GM12892 (cell line): ENCODE data around the gene G6PD.

ENCODE experiments used
- DNase-seq: peaks from one replicate; pipeline ENCODE4 v3.0.0; 2011; ENCODE audit not compliant: insufficient read length
- FAIRE-seq: peaks from 2 replicates; lab custom pipeline; 2011; peaks lifted over from hg19 to GRCh38; lab: Jason Lieb, UNC
- POLR2A ChIP-seq: IDR thresholded peaks from 2 replicates; pipeline ENCODE4 v1.6.1; 2011; ENCODE audit warnings: low read depth, low read length, control low read depth
- POLR2AphosphoS5 ChIP-seq: IDR thresholded peaks from 2 replicates; pipeline ENCODE4 v1.6.1; 2011; ENCODE audit warnings: low read depth, low read length, control low read depth
- TAF1 ChIP-seq: IDR thresholded peaks from 2 replicates; pipeline ENCODE4 v1.6.1; 2011; ENCODE audit warnings: low read depth, mild to moderate bottlenecking, control low read depth, low read length, borderline replicate concordance

Gene G6PD

DNA sequence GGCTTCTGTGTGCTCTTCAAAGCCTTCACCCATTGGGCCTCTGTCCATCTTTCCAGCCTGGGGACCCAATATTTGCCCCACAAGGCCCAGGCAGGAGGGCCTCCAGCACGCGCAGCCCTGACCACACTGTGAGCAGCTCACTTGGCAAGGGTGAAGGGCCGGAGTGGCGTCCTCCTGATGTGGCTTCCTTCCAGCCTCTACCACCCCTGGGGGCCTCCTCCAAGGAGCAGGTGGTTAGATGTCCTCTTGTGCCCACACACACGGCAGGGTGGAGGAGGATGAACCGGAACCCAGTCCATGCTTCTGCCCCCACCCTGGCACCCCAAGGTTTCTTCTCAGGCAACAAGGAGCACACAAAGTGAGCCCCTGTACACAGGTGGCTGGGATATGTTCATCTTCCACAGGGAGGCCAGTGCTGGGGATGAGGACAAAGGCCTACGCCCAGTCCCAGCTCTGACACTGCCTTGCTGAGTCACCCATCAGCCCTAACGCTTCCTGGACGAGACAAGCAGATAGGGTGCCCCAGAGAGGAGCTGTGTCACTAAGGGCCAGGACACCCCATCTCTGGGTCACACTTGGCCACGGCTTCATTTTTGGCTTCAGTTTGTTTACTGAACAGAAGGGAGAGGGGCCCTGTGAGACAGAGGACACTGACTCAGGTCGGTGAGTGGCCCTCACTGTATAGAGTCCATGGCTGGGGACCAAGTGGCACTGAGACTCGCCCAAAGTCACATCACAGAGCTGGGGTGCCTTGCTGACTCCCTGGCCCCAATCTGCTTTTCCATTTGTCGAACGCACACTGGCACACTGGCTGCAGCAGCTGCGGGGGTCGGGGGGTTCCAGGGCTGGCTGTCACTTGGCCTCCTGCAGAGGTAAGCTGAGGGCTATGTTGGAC, 62.1 kb downstream of the G6PD start:
- FAIRE-seq (no peak), DNase-seq (no peak)
- TF ChIP-seq TAF1 = no peak
- no peak for TF ChIP-seq POLR2A
- TF ChIP-seq POLR2AphosphoS5 = no peak

DNA sequence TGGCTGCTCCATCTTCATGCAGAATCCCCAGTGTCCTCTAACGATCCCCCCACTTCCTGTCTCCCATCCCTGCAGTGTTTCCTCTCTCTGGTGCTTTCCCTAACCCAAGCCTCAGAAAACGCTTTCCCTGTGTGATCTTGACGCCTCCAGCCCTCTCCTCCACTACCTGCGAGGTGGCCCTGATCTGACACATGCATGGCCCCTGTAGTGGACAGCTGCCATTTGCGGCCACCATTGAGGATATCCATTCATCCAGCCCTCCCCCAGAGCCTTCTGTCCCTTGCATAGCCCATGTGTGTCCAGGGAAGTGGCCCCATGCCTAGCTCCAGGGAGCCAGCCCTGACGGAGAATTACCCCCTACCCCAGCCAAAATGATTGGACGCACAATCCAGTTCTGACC, 63.3 kb downstream of the G6PD start:
- no peak for DNase-seq
- TF ChIP-seq POLR2A (no peak), POLR2AphosphoS5 (no peak), TAF1 (no peak)
- no peak for FAIRE-seq

GRCh38 chrX:154482786-154483185, 63.9 kb downstream of the G6PD start:
- 0 out of 2 replicates have a peak, but pooled peaks have one; percentile 1 for TF ChIP-seq POLR2A
- TF ChIP-seq POLR2AphosphoS5 = no peak
- FAIRE-seq (no peak), DNase-seq (no peak)

- DNase-seq (no peak), FAIRE-seq (no peak)
- TF ChIP-seq TAF1 (no peak), POLR2AphosphoS5 (no peak), POLR2A (no peak)
Measured at GRCh38 chrX:154481911-154482601, 64.6 kb downstream of the G6PD start.
